K562 (cell line): Measurements from ENCODE around the gene MTHFD2. TPM values are rescaled to one million over a fixed set of nuclear protein-coding genes. Genes with fewer than 3 reads are reported as not detected.
A peak's percentile ranks its signal among the peaks of the same experiment; 100 is the strongest.

Experiments
- ESRRB ChIP-seq: fragments of 250-450 bp; sonication (Bioruptor Pico); IDR thresholded peaks from 2 replicates; pipeline ENCODE4 v1.5.0; 2020; ENCODE audit warnings: mild to moderate bottlenecking, moderate library complexity, borderline replicate concordance
- EZH2 ChIP-seq: IDR thresholded peaks from 2 replicates; pipeline ENCODE4 v1.6.1; 2012; ENCODE audit warnings: low read depth, mild to moderate bottlenecking, inconsistent platforms, low read length, borderline replicate concordance
- KDM1A ChIP-seq, 2 experiments: fragments of 450-650 bp; IDR thresholded peaks; 2 replicates each; pipeline ENCODE4 v1.6.1; 2016; ENCODE audit warnings: mild to moderate bottlenecking in 2 of 2
- KDM5B ChIP-seq: fragments of 200-600 bp; sonication (generic); IDR thresholded peaks from 2 replicates; pipeline ENCODE4 v1.6.1; 2012; ENCODE audit warnings: low read depth, mild to moderate bottlenecking, moderate library complexity, low read length, control low read depth, inconsistent platforms; ENCODE audit not compliant: insufficient replicate concordance
- MBD2 ChIP-seq: sonication (generic); IDR thresholded peaks from 2 replicates; pipeline ENCODE4 v1.6.1; 2016; ENCODE audit warnings: low read depth, borderline replicate concordance
- NFXL1 ChIP-seq: fragments of 450-650 bp; formaldehyde crosslinking; IDR thresholded peaks from 2 replicates; pipeline ENCODE4 v1.4.0; 2021; ENCODE audit warnings: mild to moderate bottlenecking
- NR2C2 ChIP-seq, 2 experiments: fragments of 200-800 bp in 1 of 2; sonication (Bioruptor generic) in 1 of 2; sonication (generic) in 1 of 2; formaldehyde crosslinking in 1 of 2; IDR thresholded peaks; 2 replicates each; pipeline versions ENCODE4 v1.6.1 to v1.8.0; 2016 to 2022; ENCODE audit warnings: mild to moderate bottlenecking in 1 of 2, missing compliant biosample characterization in 1 of 2, missing genetic modification characterization in 1 of 2, missing genetic modification reagents in 1 of 2
- PHB2 ChIP-seq: fragments of 450-650 bp; IDR thresholded peaks from 2 replicates; pipeline ENCODE4 v1.6.1; 2017; ENCODE audit warnings: low read depth
- PHF20 ChIP-seq: fragments of 450-650 bp; IDR thresholded peaks from 2 replicates; pipeline ENCODE4 v1.6.1; 2018; ENCODE audit not compliant: partially characterized antibody
- PHF8 ChIP-seq: fragments of 200-600 bp; sonication (generic); IDR thresholded peaks from 2 replicates; pipeline ENCODE4 v1.6.1; 2012; ENCODE audit warnings: mixed run types, mild to moderate bottlenecking, inconsistent platforms, low read length, moderate library complexity, borderline replicate concordance
- PML ChIP-seq: IDR thresholded peaks from 2 replicates; pipeline ENCODE4 v1.6.1; 2012; ENCODE audit warnings: low read length, inconsistent platforms
- POLR2H ChIP-seq: IDR thresholded peaks from 2 replicates; pipeline ENCODE4 v1.6.1; 2016; ENCODE audit warnings: missing genetic modification characterization, low read depth, mild to moderate bottlenecking, control low read depth, missing compliant biosample characterization, moderate library complexity
- PTTG1 ChIP-seq: fragments of 450-650 bp; IDR thresholded peaks from 2 replicates; pipeline ENCODE4 v1.6.1; 2016; ENCODE audit warnings: low read depth, mild to moderate bottlenecking, missing genetic modification characterization, missing compliant biosample characterization
- PYGO2 ChIP-seq: fragments of 450-650 bp; IDR thresholded peaks from 2 replicates; pipeline ENCODE4 v1.6.1; 2016; ENCODE audit warnings: mild to moderate bottlenecking, missing genetic modification characterization, moderate library complexity, missing compliant biosample characterization
- SMAD3 ChIP-seq: fragments of 450-650 bp; formaldehyde crosslinking; conservative IDR thresholded peaks from 2 replicates; pipeline ENCODE4 v1.4.0; 2020; ENCODE audit warnings: mild to moderate bottlenecking
- SMC3 ChIP-seq: conservative IDR thresholded peaks from 2 replicates; pipeline ENCODE4 v1.6.1; 2011; ENCODE audit warnings: low read depth, low read length, improper control_type of control experiment; ENCODE audit not compliant: insufficient read depth
- SP2 ChIP-seq: IDR thresholded peaks from 2 replicates; pipeline ENCODE4 v1.6.1; 2011; ENCODE audit warnings: mild to moderate bottlenecking, low read depth, low read length, moderate library complexity; ENCODE audit not compliant: poor library complexity, severe bottlenecking; ENCODE audit errors: extremely low read depth
- WHSC1 ChIP-seq: IDR thresholded peaks from one replicate; pipeline ENCODE4 v1.6.1; 2012; ENCODE audit warnings: low read length, control low read depth, inconsistent platforms
- ZBTB17 ChIP-seq: fragments of 450-650 bp; formaldehyde crosslinking; IDR thresholded peaks from 2 replicates; pipeline ENCODE4 v1.4.0; 2020; ENCODE audit warnings: mild to moderate bottlenecking
- ZNF347 ChIP-seq: fragments of 450-650 bp; formaldehyde crosslinking; IDR thresholded peaks from 2 replicates; pipeline ENCODE4 v1.4.0; 2020; ENCODE audit warnings: low read depth, mild to moderate bottlenecking, moderate library complexity
- ZNF57 ChIP-seq: fragments of 450-650 bp; formaldehyde crosslinking; IDR thresholded peaks from 2 replicates; pipeline ENCODE4 v1.4.0; 2020; ENCODE audit warnings: mild to moderate bottlenecking, moderate library complexity
- ZNF589 ChIP-seq: fragments of 200-800 bp; sonication (Bioruptor generic); IDR thresholded peaks from 2 replicates; pipeline ENCODE4 v1.6.1; 2016; ENCODE audit warnings: low read depth, missing genetic modification characterization, missing compliant biosample characterization
- ZNF696 ChIP-seq: fragments of 250-450 bp; sonication (Bioruptor Pico); conservative IDR thresholded peaks from 2 replicates; pipeline ENCODE4 v1.4.0; 2020; ENCODE audit warnings: mild to moderate bottlenecking, moderate library complexity
- polyA plus RNA-seq, 8 experiments: library from polyadenylated mRNA; depleted of rRNA in 4 of 8; stranded (reverse) in 5 of 8; unstranded in 3 of 8; fragments of >200 nt; fragmentation: Nextera tagmentation in 2 of 8; fragmentation: Illumina TruSeq in 1 of 8; extraction: Ambion mirVana in 2 of 8; extraction: Trizol in 1 of 8; gene quantifications; 2 replicates each; pipeline versions ENCODE4 v1.2.1 to v1.2.3, GENCODE V29; 2011 to 2014; ENCODE audit warnings: inconsistent platforms in 1 of 8, missing spikeins in 1 of 8
- total RNA-seq, 7 experiments: library from RNA; depleted of rRNA in 6 of 7; stranded (reverse); fragments of >200 nt in 6 of 7; fragmentation: Illumina TruSeq in 2 of 7; extraction: Trizol in 2 of 7; gene quantifications; 2 replicates each; pipeline versions ENCODE4 v1.2.1 to v1.2.3, GENCODE V29; 2011 to 2021; ENCODE audit warnings: low replicate concordance in 1 of 7
- TF ChIP-seq, protein P1 (sequence below): fragments of 450-650 bp; conservative IDR thresholded peaks from 2 replicates; pipeline ENCODE4 v1.6.1; 2016; ENCODE audit warnings: missing genetic modification characterization, low read depth, mild to moderate bottlenecking, control low read depth, missing compliant biosample characterization
- TF ChIP-seq, protein P2 (sequence below): conservative IDR thresholded peaks from 2 replicates; pipeline ENCODE4 v1.6.1; 2011; ENCODE audit warnings: low read depth, mild to moderate bottlenecking, low read length; ENCODE audit not compliant: control insufficient read depth

MTHFD2 gene
- total and polyA plus RNA-seq, 9 of the 15 experiments (the other 6 are each of a cell fraction or from before 2014, with no cell fraction given): 113 to 520 (median 234) TPM

DNA sequence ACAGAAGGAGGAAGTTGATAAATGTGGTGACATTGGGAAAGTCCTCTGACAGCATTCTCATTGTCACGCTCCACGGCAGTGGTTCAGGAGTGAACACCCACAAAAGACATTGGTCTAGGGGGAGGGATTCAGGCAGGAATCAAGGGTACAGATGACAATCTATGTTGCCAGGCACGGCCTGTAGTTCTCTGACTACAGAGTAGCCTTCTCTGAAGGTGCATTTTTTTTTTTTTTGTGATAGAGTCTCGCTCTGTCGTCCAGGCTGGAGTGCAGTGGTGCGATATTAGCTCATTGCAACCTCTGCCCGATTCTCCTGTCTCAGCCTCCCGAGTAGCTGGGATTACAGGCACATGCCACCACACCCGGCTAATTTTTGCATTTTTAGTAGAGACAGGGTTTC lies 12.4 kb upstream of the MTHFD2 start (continued):
- peak; percentile 69 for TF ChIP-seq POLR2H (tag)
- TF ChIP-seq ZNF347 (CRISPR knock-in tag): no peak
- TF ChIP-seq, protein P1, sequence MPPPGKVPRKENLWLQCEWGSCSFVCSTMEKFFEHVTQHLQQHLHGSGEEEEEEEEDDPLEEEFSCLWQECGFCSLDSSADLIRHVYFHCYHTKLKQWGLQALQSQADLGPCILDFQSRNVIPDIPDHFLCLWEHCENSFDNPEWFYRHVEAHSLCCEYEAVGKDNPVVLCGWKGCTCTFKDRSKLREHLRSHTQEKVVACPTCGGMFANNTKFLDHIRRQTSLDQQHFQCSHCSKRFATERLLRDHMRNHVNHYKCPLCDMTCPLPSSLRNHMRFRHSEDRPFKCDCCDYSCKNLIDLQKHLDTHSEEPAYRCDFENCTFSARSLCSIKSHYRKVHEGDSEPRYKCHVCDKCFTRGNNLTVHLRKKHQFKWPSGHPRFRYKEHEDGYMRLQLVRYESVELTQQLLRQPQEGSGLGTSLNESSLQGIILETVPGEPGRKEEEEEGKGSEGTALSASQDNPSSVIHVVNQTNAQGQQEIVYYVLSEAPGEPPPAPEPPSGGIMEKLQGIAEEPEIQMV (tag): no peak
- no peak; the same call in 1 of the 2 replicates for TF ChIP-seq PML
- TF ChIP-seq KDM5B: no peak
- no peak for TF ChIP-seq PTTG1 (tag)
- TF ChIP-seq, protein P2, sequence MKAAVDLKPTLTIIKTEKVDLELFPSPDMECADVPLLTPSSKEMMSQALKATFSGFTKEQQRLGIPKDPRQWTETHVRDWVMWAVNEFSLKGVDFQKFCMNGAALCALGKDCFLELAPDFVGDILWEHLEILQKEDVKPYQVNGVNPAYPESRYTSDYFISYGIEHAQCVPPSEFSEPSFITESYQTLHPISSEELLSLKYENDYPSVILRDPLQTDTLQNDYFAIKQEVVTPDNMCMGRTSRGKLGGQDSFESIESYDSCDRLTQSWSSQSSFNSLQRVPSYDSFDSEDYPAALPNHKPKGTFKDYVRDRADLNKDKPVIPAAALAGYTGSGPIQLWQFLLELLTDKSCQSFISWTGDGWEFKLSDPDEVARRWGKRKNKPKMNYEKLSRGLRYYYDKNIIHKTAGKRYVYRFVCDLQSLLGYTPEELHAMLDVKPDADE: no peak
- no peak for TF ChIP-seq MBD2
- no peak for TF ChIP-seq EZH2
- no peak for TF ChIP-seq PYGO2 (tag)
- no peak for TF ChIP-seq ZBTB17 (CRISPR knock-in tag)
- TF ChIP-seq PHB2: no peak
- TF ChIP-seq SP2: no peak
- TF ChIP-seq SMC3: no peak
- TF ChIP-seq PHF8: peak; percentile 43; the same call in 1 of the 2 replicates
- TF ChIP-seq PHF20: no peak
- no peak for TF ChIP-seq ZNF589 (CRISPR knock-in tag)
- no peak for TF ChIP-seq NR2C2 (CRISPR knock-in tag; IDR thresholded peaks at IDR 0.05)
- peak; percentile 39 for TF ChIP-seq NR2C2 (tag; IDR thresholded peaks at IDR 0.05)
- no peak for TF ChIP-seq NFXL1 (CRISPR knock-in tag)
- no peak for TF ChIP-seq WHSC1
- TF ChIP-seq SMAD3 (CRISPR knock-in tag): no peak
- TF ChIP-seq ESRRB (CRISPR knock-in tag): no peak
- TF ChIP-seq ZNF57 (CRISPR knock-in tag): no peak
- TF ChIP-seq KDM1A (IDR thresholded peaks at IDR 0.05): 0 out of 4 replicates have a peak, but pooled peaks of 1 of the 2 experiments have one; percentile 22
- no peak for TF ChIP-seq ZNF696
